K562 (cell line): Measurements from ENCODE around the gene TUBD1.

Source experiments
- RCOR1 ChIP-seq, 2 experiments: IDR thresholded peaks; 2 replicates each; pipeline ENCODE4 v1.6.1; 2012; ENCODE audit warnings: low read depth in 2 of 2, low read length in 2 of 2, borderline replicate concordance in 1 of 2, improper control_type of control experiment in 1 of 2
- TF ChIP-seq, protein P1 (sequence below), 3 experiments: IDR thresholded peaks in 2 of 3; conservative IDR thresholded peaks in 1 of 3; 2 replicates each; pipeline ENCODE4 v1.5.1; 2011 to 2012; ENCODE audit warnings: low read length in 3 of 3, mild to moderate bottlenecking in 3 of 3, control low read depth in 2 of 3, improper control_type of control experiment in 1 of 3, inconsistent platforms in 1 of 3, low read depth in 1 of 3, mixed read lengths in 1 of 3, moderate library complexity in 1 of 3; ENCODE audit not compliant: insufficient read depth in 2 of 3

- no peak for TF ChIP-seq RCOR1 (IDR thresholded peaks at IDR 0.05; ENCODE audit: borderline replicate concordance in 1 of 2, low read depth in 2 of 2, low read length in 2 of 2)
- TF ChIP-seq, protein P1, sequence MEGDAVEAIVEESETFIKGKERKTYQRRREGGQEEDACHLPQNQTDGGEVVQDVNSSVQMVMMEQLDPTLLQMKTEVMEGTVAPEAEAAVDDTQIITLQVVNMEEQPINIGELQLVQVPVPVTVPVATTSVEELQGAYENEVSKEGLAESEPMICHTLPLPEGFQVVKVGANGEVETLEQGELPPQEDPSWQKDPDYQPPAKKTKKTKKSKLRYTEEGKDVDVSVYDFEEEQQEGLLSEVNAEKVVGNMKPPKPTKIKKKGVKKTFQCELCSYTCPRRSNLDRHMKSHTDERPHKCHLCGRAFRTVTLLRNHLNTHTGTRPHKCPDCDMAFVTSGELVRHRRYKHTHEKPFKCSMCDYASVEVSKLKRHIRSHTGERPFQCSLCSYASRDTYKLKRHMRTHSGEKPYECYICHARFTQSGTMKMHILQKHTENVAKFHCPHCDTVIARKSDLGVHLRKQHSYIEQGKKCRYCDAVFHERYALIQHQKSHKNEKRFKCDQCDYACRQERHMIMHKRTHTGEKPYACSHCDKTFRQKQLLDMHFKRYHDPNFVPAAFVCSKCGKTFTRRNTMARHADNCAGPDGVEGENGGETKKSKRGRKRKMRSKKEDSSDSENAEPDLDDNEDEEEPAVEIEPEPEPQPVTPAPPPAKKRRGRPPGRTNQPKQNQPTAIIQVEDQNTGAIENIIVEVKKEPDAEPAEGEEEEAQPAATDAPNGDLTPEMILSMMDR (IDR thresholded peaks at IDR 0.05 in 2 of 3, conservative IDR thresholded peaks at IDR 0.05 in 1 of 3; ENCODE audit: insufficient read depth in 2 of 3, low read depth in 1 of 3, low read length in 3 of 3), result no peak
Observed at GRCh38 chr17:59839651-59840328, 53.0 kb downstream of the TUBD1 start.
